Measurements from ENCODE around the gene CD93.

GRCh38 chr20:23094213-23094896, 8.2 kb upstream of the CD93 start:
- TF ChIP-seq CTCF (IDR thresholded peaks at IDR 0.05; ENCODE audit: low read depth, low read length) (no peak), EZH2phosphoT487 (IDR thresholded peaks at IDR 0.05; ENCODE audit: low read depth) (no peak)

All from OCI-LY3 (cell line).